Stimulated activated CD8-positive, alpha-beta memory T cell treated with anti-CD3 and anti-CD28 coated beads, Interleukin-2, amount 100 ng/mL, for 1 hour (primary cell): ENCODE measurements around the gene DTX4.
A peak's percentile ranks its signal among the peaks of the same experiment; 100 is the strongest.

Source experiments
- DNase-seq, 2 donors: peaks; one replicate each; pipeline ENCODE4 v3.0.0-alpha.2; 2020; ENCODE audit warnings: low read depth in 2 of 2

Gene DTX4

GRCh38 chr11:59192446-59193020, 20.6 kb downstream of the DTX4 start:
- DNase-seq = no peak

GRCh38 chr11:59193587-59194130, 21.7 kb downstream of the DTX4 start:
- DNase-seq = no peak

- DNase-seq = no peak
These were observed 23.7 kb downstream of the DTX4 start for GRCh38 chr11:59195586-59195985.

GRCh38 chr11:59196777-59197176, 24.8 kb downstream of the DTX4 start:
- DNase-seq = no peak

- no peak for DNase-seq
These were observed 26.1 kb downstream of the DTX4 start for GRCh38 chr11:59197991-59198390.

- DNase-seq = no peak
These were observed 26.8 kb downstream of the DTX4 start for GRCh38 chr11:59198726-59199125.

- DNase-seq = no peak
These were observed 27.9 kb downstream of the DTX4 start for GRCh38 chr11:59199546-59200422.

GRCh38 chr11:59200423-59200746, 28.5 kb downstream of the DTX4 start:
- DNase-seq = no peak

GRCh38 chr11:59201353-59201752, 29.4 kb downstream of the DTX4 start:
- DNase-seq = no peak

- DNase-seq = no peak
These were observed 32.8 kb downstream of the DTX4 start for GRCh38 chr11:59204746-59205145.

- no peak for DNase-seq
These were observed 33.7 kb downstream of the DTX4 start for GRCh38 chr11:59205648-59206047.

GRCh38 chr11:59206635-59207034, 34.7 kb downstream of the DTX4 start:
- no peak for DNase-seq

GRCh38 chr11:59207988-59208451, 36.1 kb downstream of the DTX4 start:
- peak in 1 of 2 donors; percentile 13 for DNase-seq

- DNase-seq = no peak
These were observed 37.0 kb downstream of the DTX4 start for GRCh38 chr11:59208956-59209355.

GRCh38 chr11:59212222-59212621, 40.3 kb downstream of the DTX4 start:
- no peak for DNase-seq

GRCh38 chr11:59212744-59213631, 41.1 kb downstream of the DTX4 start, which contains the start of gene MPEG1:
Gene MPEG1, minus strand, starts transcription at chr11:59212927. Its CDS starts 62 bp downstream, at chr11:59212865.
- DNase-seq = no peak

GRCh38 chr11:59214141-59214893, 42.4 kb downstream of the DTX4 start:
- no peak for DNase-seq

- no peak for DNase-seq
These were observed 45.0 kb downstream of the DTX4 start for GRCh38 chr11:59216641-59217564.

GRCh38 chr11:59218319-59218718, 46.4 kb downstream of the DTX4 start:
- no peak for DNase-seq

GRCh38 chr11:59218893-59219292, 47.0 kb downstream of the DTX4 start:
- DNase-seq = no peak
